Inferior parietal cortex (tissue), 1 donor: Measurements from ENCODE around the gene HES5.

Experiments
- DNase-seq: peaks from one replicate; pipeline ENCODE4 v3.0.0-alpha.2; 2016; ENCODE audit errors: extremely low spot score

HES5 gene

GRCh38 chr1:2530513-2531361 lies 674 bp upstream of the HES5 start:
- no peak for DNase-seq

GRCh38 chr1:2528966-2529783 lies 888 bp downstream of the HES5 start:
- DNase-seq: peak; percentile 12

- no peak for DNase-seq
Observed at GRCh38 chr1:2528611-2528965, 1.5 kb downstream of the HES5 start.

- DNase-seq: no peak
Observed at GRCh38 chr1:2528016-2528415, 2.0 kb downstream of the HES5 start.

GRCh38 chr1:2527556-2527860 lies 2.6 kb downstream of the HES5 start:
- no peak for DNase-seq

- peak; percentile 53 for DNase-seq
Observed at GRCh38 chr1:2526824-2527555, 3.1 kb downstream of the HES5 start.

GRCh38 chr1:2525920-2526823 lies 3.9 kb downstream of the HES5 start, which contains the start of gene PANK4:
PANK4 (minus strand) TSS chr1:2526596; CDS start chr1:2526587, 9 bp downstream.
- peak; percentile 91 for DNase-seq

- DNase-seq: no peak
Observed at GRCh38 chr1:2525572-2525919, 4.5 kb downstream of the HES5 start.

- DNase-seq: no peak
Observed at GRCh38 chr1:2523891-2524609, 6.0 kb downstream of the HES5 start.

GRCh38 chr1:2523191-2523890 lies 6.7 kb downstream of the HES5 start:
- no peak for DNase-seq

- DNase-seq: no peak
Observed at GRCh38 chr1:2522230-2522629, 7.8 kb downstream of the HES5 start.

- DNase-seq: no peak
Observed at GRCh38 chr1:2520806-2521205, 9.3 kb downstream of the HES5 start.

GRCh38 chr1:2520206-2520605 lies 9.9 kb downstream of the HES5 start:
- DNase-seq: no peak

GRCh38 chr1:2519729-2520128 lies 10.3 kb downstream of the HES5 start:
- DNase-seq: no peak

- DNase-seq: no peak
Observed at GRCh38 chr1:2519029-2519685, 10.9 kb downstream of the HES5 start.

GRCh38 chr1:2518528-2518927 lies 11.5 kb downstream of the HES5 start:
- no peak for DNase-seq

GRCh38 chr1:2517966-2518365 lies 12.1 kb downstream of the HES5 start:
- no peak for DNase-seq

- no peak for DNase-seq
Observed at GRCh38 chr1:2516946-2517345, 13.1 kb downstream of the HES5 start.

- DNase-seq: no peak
Observed at GRCh38 chr1:2516124-2516523, 13.9 kb downstream of the HES5 start.

- DNase-seq: no peak
Observed at GRCh38 chr1:2515763-2516080, 14.3 kb downstream of the HES5 start.
